Left lung (tissue), 10 donors: ENCODE results near the gene ABLIM2. TPM values are rescaled to one million over a fixed set of nuclear protein-coding genes. Genes with fewer than 3 reads are reported as not detected.
A peak's percentile ranks its signal among the peaks of the same experiment; 100 is the strongest.

Source experiments
- ATAC-seq: fragments of 200-7000 bp; cut with Tn5 transposase; one replicate; pipeline ENCODE4 v1.9.1; 2020; ENCODE audit warnings: moderate library complexity
- DNase-seq, 4 donors: peaks; one replicate each; pipeline ENCODE4 v3.0.0-alpha.2; 2013 to 2020
- H3K27ac ChIP-seq, 2 donors: fragments of 200-600 bp; sonication (generic) in 1 of 2; one replicate each; pipeline versions ENCODE4 v1.5.0 to v1.8.0; 2020 to 2021
- H3K27me3 ChIP-seq, 2 donors: fragments of 200-600 bp; sonication (generic) in 1 of 2; one replicate each; pipeline versions ENCODE4 v1.5.0 to v1.8.0; 2020 to 2021
- H3K36me3 ChIP-seq, 2 donors: fragments of 200-600 bp; sonication (generic) in 1 of 2; one replicate each; pipeline versions ENCODE4 v1.5.0 to v1.8.0; 2020 to 2021
- H3K4me1 ChIP-seq, 2 donors: fragments of 200-600 bp; one replicate each; pipeline ENCODE4 v1.8.0; 2021
- H3K4me3 ChIP-seq, 2 donors: fragments of 200-600 bp; sonication (generic) in 1 of 2; one replicate each; pipeline versions ENCODE4 v1.5.0 to v1.8.0; 2020 to 2021; ENCODE audit warnings: mild to moderate bottlenecking in 1 of 2
- H3K9me3 ChIP-seq, 2 donors: fragments of 200-600 bp; sonication (generic) in 1 of 2; one replicate each; pipeline versions ENCODE4 v1.5.0 to v1.8.0; 2020 to 2021
- intact Hi-C, 2 donors: fragments of 100-400 bp; cut with DNase I; formaldehyde crosslinking; loops; one replicate each; pipeline versions ENCODE4 v1.11.2 to v1.14.2; 2022
- polyA plus RNA-seq, 6 donors: library from polyadenylated mRNA; unstranded; fragments of 120-200 nt; gene quantifications; one replicate each; pipeline ENCODE4 v1.2.1, GENCODE V29; 2013; ENCODE audit not compliant: insufficient read length in 6 of 6
- total RNA-seq, 2 donors: library from RNA; stranded (reverse); fragmentation: NEBNext Ultra II Directional; extraction: Animal tissue kit (Norgen Biotek cat#: 25700); gene quantifications; one replicate each; pipeline ENCODE4 v1.2.1, GENCODE V29; 2021
- TF ChIP-seq, protein P1 (sequence below), 2 donors: fragments of 200-600 bp; sonication (generic) in 1 of 2; IDR thresholded peaks; one replicate each; pipeline versions ENCODE4 v1.5.0 to v1.8.0; 2021; ENCODE audit warnings: antibody characterized with exemption in 2 of 2
- donor health status: DM: no; HTN: yes; CAD: no.
- donor health status: DM: no; HTN: no; CAD: no.

The ABLIM2 gene
- total and polyA plus RNA-seq, 8 donors = 5.7 to 10.2 (median 7.0) TPM

- no peaks in the 10 kb centered on the region for H3K9me3 ChIP-seq
- TF ChIP-seq, protein P1, sequence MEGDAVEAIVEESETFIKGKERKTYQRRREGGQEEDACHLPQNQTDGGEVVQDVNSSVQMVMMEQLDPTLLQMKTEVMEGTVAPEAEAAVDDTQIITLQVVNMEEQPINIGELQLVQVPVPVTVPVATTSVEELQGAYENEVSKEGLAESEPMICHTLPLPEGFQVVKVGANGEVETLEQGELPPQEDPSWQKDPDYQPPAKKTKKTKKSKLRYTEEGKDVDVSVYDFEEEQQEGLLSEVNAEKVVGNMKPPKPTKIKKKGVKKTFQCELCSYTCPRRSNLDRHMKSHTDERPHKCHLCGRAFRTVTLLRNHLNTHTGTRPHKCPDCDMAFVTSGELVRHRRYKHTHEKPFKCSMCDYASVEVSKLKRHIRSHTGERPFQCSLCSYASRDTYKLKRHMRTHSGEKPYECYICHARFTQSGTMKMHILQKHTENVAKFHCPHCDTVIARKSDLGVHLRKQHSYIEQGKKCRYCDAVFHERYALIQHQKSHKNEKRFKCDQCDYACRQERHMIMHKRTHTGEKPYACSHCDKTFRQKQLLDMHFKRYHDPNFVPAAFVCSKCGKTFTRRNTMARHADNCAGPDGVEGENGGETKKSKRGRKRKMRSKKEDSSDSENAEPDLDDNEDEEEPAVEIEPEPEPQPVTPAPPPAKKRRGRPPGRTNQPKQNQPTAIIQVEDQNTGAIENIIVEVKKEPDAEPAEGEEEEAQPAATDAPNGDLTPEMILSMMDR (IDR thresholded peaks at IDR 0.05) = no peak
- no peak overlapping the region for H3K4me3 ChIP-seq
- no peaks in the 10 kb centered on the region for H3K36me3 ChIP-seq
- no peak for ATAC-seq
- H3K4me1 ChIP-seq = no peaks in the 10 kb centered on the region
- H3K27me3 ChIP-seq = no peaks in the 10 kb centered on the region
- H3K27ac ChIP-seq = no peak overlapping the region
- peak in 1 of 4 donors; percentile 57 for DNase-seq
- intact Hi-C loops = no loop called here
Measured at GRCh38 chr4:8127051-8127826, 31.4 kb downstream of the ABLIM2 start.

- Histone ChIP-seq H3K4me3 (no peak overlapping the region), H3K4me1 (no peaks in the 10 kb centered on the region), H3K27me3 (no peaks in the 10 kb centered on the region), H3K27ac (no peak overlapping the region), H3K9me3 (no peaks in the 10 kb centered on the region), H3K36me3 (no peaks in the 10 kb centered on the region)
- intact Hi-C loops = no loop called here
- DNase-seq (peak in 1 of 4 donors; percentile 54), ATAC-seq (no peak)
- TF ChIP-seq, protein P1 (IDR thresholded peaks at IDR 0.05) = no peak
Measured at GRCh38 chr4:8126523-8126922, 32.1 kb downstream of the ABLIM2 start.

GRCh38 chr4:8125526-8126056 lies 33.0 kb downstream of the ABLIM2 start:
- H3K4me3 ChIP-seq = no peak overlapping the region
- no peak for ATAC-seq
- peak in 1 of 4 donors; percentile 45 for DNase-seq
- H3K4me1 ChIP-seq = no peaks in the 10 kb centered on the region
- no peaks in the 10 kb centered on the region for H3K36me3 ChIP-seq
- H3K27me3 ChIP-seq = no peaks in the 10 kb centered on the region
- intact Hi-C loops = no loop called here
- TF ChIP-seq, protein P1 (IDR thresholded peaks at IDR 0.05) = no peak
- H3K9me3 ChIP-seq = no peaks in the 10 kb centered on the region
- H3K27ac ChIP-seq = no peak overlapping the region

DNA sequence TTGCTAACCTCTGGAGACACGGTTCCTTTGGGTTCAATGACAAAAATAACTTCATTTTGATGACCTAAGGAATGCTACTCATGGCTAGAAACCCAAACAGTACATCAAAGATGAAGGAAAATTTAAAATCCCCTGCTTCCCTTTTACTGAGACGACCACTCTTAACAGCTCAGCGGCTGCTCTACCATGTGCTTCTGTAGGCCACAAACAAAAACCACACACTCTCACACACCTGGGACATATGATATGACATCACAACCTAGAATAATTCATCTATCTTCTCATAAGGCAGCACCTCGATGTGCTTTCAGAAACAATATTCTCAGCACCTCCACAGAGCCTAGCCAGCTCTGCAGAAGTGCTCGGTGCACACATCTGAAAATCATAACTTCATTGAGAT lies 34.7 kb downstream of the ABLIM2 start:
- intact Hi-C loops = no loop called here
- H3K27ac ChIP-seq = no peak overlapping the region
- no peak for ATAC-seq
- no peaks in the 10 kb centered on the region for H3K27me3 ChIP-seq
- TF ChIP-seq, protein P1 (IDR thresholded peaks at IDR 0.05) = no peak
- no peaks in the 10 kb centered on the region for H3K4me1 ChIP-seq
- DNase-seq = no peak
- no peak overlapping the region for H3K4me3 ChIP-seq
- H3K36me3 ChIP-seq = no peaks in the 10 kb centered on the region
- no peaks in the 10 kb centered on the region for H3K9me3 ChIP-seq

DNA sequence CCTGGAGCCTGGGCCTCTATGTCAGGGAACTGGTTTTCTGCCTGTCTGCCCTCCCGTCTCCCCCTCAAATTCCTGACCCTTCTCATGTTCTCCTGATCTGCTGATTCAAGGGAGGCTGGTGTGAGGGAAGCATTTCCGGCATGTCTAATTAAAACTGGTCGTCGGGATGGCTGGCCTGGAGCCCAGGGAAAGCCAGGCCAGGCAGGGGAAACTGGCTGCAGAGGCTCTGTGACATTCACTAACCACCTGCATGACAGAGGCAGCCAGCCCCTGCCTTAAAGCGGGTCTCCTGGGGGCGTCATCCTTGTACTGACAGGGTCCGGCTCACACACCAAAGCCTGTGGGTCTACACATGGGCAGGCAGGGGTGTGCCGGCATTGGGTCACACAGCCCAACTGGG lies 35.2 kb downstream of the ABLIM2 start:
- peak in 1 of 4 donors; percentile 68 for DNase-seq
- intact Hi-C loops = no loop called here
- TF ChIP-seq, protein P1 (IDR thresholded peaks at IDR 0.05) = no peak

More for the DNA sequence above, 35.2 kb downstream of the ABLIM2 start:
- no peak for ATAC-seq
- H3K4me1 ChIP-seq = no peaks in the 10 kb centered on the region
- H3K27ac ChIP-seq = no peak overlapping the region
- H3K4me3 ChIP-seq = no peak overlapping the region
- H3K27me3 ChIP-seq = no peaks in the 10 kb centered on the region
- no peaks in the 10 kb centered on the region for H3K9me3 ChIP-seq
- no peaks in the 10 kb centered on the region for H3K36me3 ChIP-seq
